HepG2 (cell line): ENCODE measurements around the gene MYL6B. TPM values are rescaled to one million over a fixed set of nuclear protein-coding genes. Genes with fewer than 3 reads are reported as not detected.

Experiments
- AGO1 ChIP-seq: fragments of 200-400 bp; formaldehyde crosslinking; IDR thresholded peaks from 2 replicates; pipeline ENCODE4 v1.6.1; 2017; ENCODE audit warnings: mild to moderate bottlenecking, low read depth, low read length, moderate library complexity; ENCODE audit not compliant: poor library complexity, severe bottlenecking
- ARID4A ChIP-seq: sonication (generic); formaldehyde crosslinking; IDR thresholded peaks from 2 replicates; pipeline ENCODE4 v1.5.0; 2020; ENCODE audit warnings: mild to moderate bottlenecking, missing genetic modification reagents, borderline replicate concordance
- ARNT ChIP-seq: fragments of 450-650 bp; IDR thresholded peaks from 2 replicates; pipeline ENCODE4 v1.6.1; 2017
- ASH2L ChIP-seq: fragments of 300-600, 200-600 bp; sonication (generic); IDR thresholded peaks from 2 replicates; pipeline ENCODE4 v1.7.0; 2017; ENCODE audit warnings: low read depth, mild to moderate bottlenecking, moderate library complexity, mixed read lengths, low read length; ENCODE audit not compliant: insufficient read length
- CBFB ChIP-seq: sonication (generic); formaldehyde crosslinking; IDR thresholded peaks from 2 replicates; pipeline ENCODE4 v1.4.0; 2020; ENCODE audit warnings: missing genetic modification reagents
- FOXK1 ChIP-seq: sonication (generic); formaldehyde crosslinking; IDR thresholded peaks from 2 replicates; pipeline ENCODE4 v1.4.0; 2020; ENCODE audit warnings: low read depth, missing genetic modification reagents, borderline replicate concordance
- IKZF1 ChIP-seq: fragments of 450-650 bp; IDR thresholded peaks from 2 replicates; pipeline ENCODE4 v1.7.1; 2016
- KLF6 ChIP-seq: IDR thresholded peaks from 2 replicates; pipeline ENCODE4 v1.8.0; 2016; ENCODE audit warnings: missing biosample characterization, missing genetic modification reagents
- KMT2A ChIP-seq: sonication (generic); formaldehyde crosslinking; IDR thresholded peaks from 2 replicates; pipeline ENCODE4 v1.4.0; 2020; ENCODE audit warnings: missing genetic modification reagents
- MNT ChIP-seq: fragments of 450-650 bp; IDR thresholded peaks from 2 replicates; pipeline ENCODE4 v1.6.1; 2016
- MYC ChIP-seq: sonication (generic); formaldehyde crosslinking; IDR thresholded peaks from 2 replicates; pipeline ENCODE4 v1.9.0; 2021; ENCODE audit warnings: missing genetic modification reagents, borderline replicate concordance
- RNF219 ChIP-seq: sonication (generic); formaldehyde crosslinking; IDR thresholded peaks from 2 replicates; pipeline ENCODE4 v1.5.0; 2020; ENCODE audit warnings: mild to moderate bottlenecking, missing genetic modification reagents
- SAP130 ChIP-seq: IDR thresholded peaks from 2 replicates; pipeline ENCODE4 v1.6.1; 2016; ENCODE audit warnings: low read depth
- THAP11 ChIP-seq: IDR thresholded peaks from 2 replicates; pipeline ENCODE4 v1.6.1; 2016; ENCODE audit warnings: missing biosample characterization, missing genetic modification reagents
- TRIM24 ChIP-seq: sonication (generic); formaldehyde crosslinking; IDR thresholded peaks from 2 replicates; pipeline ENCODE4 v1.8.0; 2022; ENCODE audit warnings: mild to moderate bottlenecking, missing genetic modification reagents
- ZNF232 ChIP-seq: sonication (generic); formaldehyde crosslinking; IDR thresholded peaks from 2 replicates; pipeline ENCODE4 v1.4.0; 2020; ENCODE audit warnings: missing genetic modification reagents, borderline replicate concordance
- ZNF44 ChIP-seq: sonication (generic); formaldehyde crosslinking; IDR thresholded peaks from 2 replicates; pipeline ENCODE4 v1.5.1; 2020; ENCODE audit warnings: mild to moderate bottlenecking, missing genetic modification reagents
- ZNF768 ChIP-seq: sonication (generic); formaldehyde crosslinking; IDR thresholded peaks from 2 replicates; pipeline ENCODE4 v1.4.0; 2020; ENCODE audit warnings: missing genetic modification reagents
- ZNF879 ChIP-seq: sonication (generic); formaldehyde crosslinking; IDR thresholded peaks from 2 replicates; pipeline ENCODE4 v1.8.1; 2023; ENCODE audit warnings: missing genetic modification reagents
- polyA plus RNA-seq, 8 experiments: library from polyadenylated mRNA; depleted of rRNA in 3 of 8; stranded (reverse) in 7 of 8; unstranded in 1 of 8; fragments of >200 nt; fragmentation: Illumina TruSeq in 4 of 8; extraction: Trizol in 4 of 8; gene quantifications; 2 replicates each; pipeline versions ENCODE4 v1.2.1 to v1.2.3, GENCODE V29; 2011 to 2016; ENCODE audit warnings: low read depth in 4 of 8, missing spikeins in 1 of 8, mixed read lengths in 1 of 8; ENCODE audit not compliant: insufficient read depth in 1 of 8
- total RNA-seq, 5 experiments: library from RNA; depleted of rRNA; stranded (reverse); fragments of >200 nt; fragmentation: Illumina TruSeq; extraction: Trizol; gene quantifications; 2 replicates each; pipeline ENCODE4 v1.2.3, GENCODE V29; 2016; ENCODE audit warnings: low read depth in 1 of 5
- TF ChIP-seq, protein P1 (sequence below): sonication (generic); formaldehyde crosslinking; IDR thresholded peaks from 2 replicates; pipeline ENCODE4 v1.8.0; 2022; ENCODE audit warnings: mild to moderate bottlenecking, missing genetic modification reagents, moderate library complexity
- TF ChIP-seq, protein P2 (sequence below): sonication (generic); formaldehyde crosslinking; IDR thresholded peaks from 2 replicates; pipeline ENCODE4 v1.9.0; 2021; ENCODE audit warnings: missing genetic modification reagents, mild to moderate bottlenecking, borderline replicate concordance

Gene MYL6B
- total and polyA plus RNA-seq, 2 of the 13 experiments (the other 11 are each of a cell fraction or from before 2014, with no cell fraction given) = 75.7 to 88.7 TPM

- peak; percentile 51 for TF ChIP-seq AGO1
- TF ChIP-seq, protein P1, sequence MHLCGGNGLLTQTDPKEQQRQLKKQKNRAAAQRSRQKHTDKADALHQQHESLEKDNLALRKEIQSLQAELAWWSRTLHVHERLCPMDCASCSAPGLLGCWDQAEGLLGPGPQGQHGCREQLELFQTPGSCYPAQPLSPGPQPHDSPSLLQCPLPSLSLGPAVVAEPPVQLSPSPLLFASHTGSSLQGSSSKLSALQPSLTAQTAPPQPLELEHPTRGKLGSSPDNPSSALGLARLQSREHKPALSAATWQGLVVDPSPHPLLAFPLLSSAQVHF (CRISPR knock-in tag) = no peak
- no peak for TF ChIP-seq ASH2L
- TF ChIP-seq RNF219 (CRISPR knock-in tag) = no peak
- TF ChIP-seq FOXK1 (CRISPR knock-in tag) = no peak
- TF ChIP-seq ZNF879 (CRISPR knock-in tag) = no peak
- TF ChIP-seq KMT2A (CRISPR knock-in tag) = no peak
- TF ChIP-seq MYC = peak; percentile 39; the same call in 1 of the 2 replicates
- peak; percentile 81 for TF ChIP-seq SAP130
- TF ChIP-seq KLF6 (CRISPR knock-in tag) = peak; percentile 51; the same call in 1 of the 2 replicates
- TF ChIP-seq MNT = no peak
- TF ChIP-seq ARID4A (CRISPR knock-in tag) = peak; percentile 27; the same call in 1 of the 2 replicates
- peak; percentile 36; the same call in 1 of the 2 replicates for TF ChIP-seq ZNF768
- no peak for TF ChIP-seq ZNF232 (CRISPR knock-in tag)
- 0 out of 2 replicates have a peak, but pooled peaks have one; percentile 54 for TF ChIP-seq CBFB (CRISPR knock-in tag)
- no peak for TF ChIP-seq IKZF1
- TF ChIP-seq THAP11 (CRISPR knock-in tag) = peak; percentile 25; the same call in 1 of the 2 replicates
- no peak for TF ChIP-seq TRIM24 (CRISPR knock-in tag)
- TF ChIP-seq, protein P2, sequence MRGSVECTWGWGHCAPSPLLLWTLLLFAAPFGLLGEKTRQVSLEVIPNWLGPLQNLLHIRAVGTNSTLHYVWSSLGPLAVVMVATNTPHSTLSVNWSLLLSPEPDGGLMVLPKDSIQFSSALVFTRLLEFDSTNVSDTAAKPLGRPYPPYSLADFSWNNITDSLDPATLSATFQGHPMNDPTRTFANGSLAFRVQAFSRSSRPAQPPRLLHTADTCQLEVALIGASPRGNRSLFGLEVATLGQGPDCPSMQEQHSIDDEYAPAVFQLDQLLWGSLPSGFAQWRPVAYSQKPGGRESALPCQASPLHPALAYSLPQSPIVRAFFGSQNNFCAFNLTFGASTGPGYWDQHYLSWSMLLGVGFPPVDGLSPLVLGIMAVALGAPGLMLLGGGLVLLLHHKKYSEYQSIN (CRISPR knock-in tag) = no peak
- no peak for TF ChIP-seq ZNF44 (CRISPR knock-in tag)
- TF ChIP-seq ARNT = no peak
Observed at GRCh38 chr12:56129206-56129941, 23.0 kb upstream of the MYL6B start (continued).
